KMS-11 (cell line): ENCODE results near the gene CRACR2A.

Source experiments
- H2AFZ ChIP-seq: fragments of 200-600 bp; sonication (generic); 2 replicates; pipeline ENCODE4 v1.6.1; 2016; ENCODE audit warnings: antibody characterized with exemption, mixed run types, low read depth
- H3K27ac ChIP-seq: fragments of 200-600 bp; sonication (generic); 2 replicates; pipeline ENCODE4 v1.6.1; 2016; ENCODE audit warnings: mild to moderate bottlenecking, mixed run types
- H3K27me3 ChIP-seq: fragments of 200-600 bp; sonication (generic); 2 replicates; pipeline ENCODE4 v1.6.1; 2017; ENCODE audit warnings: mild to moderate bottlenecking, low read depth, mixed run types, moderate library complexity; ENCODE audit not compliant: insufficient read depth
- H3K36me3 ChIP-seq: fragments of 200-600 bp; sonication (generic); 2 replicates; pipeline ENCODE4 v1.6.1; 2017; ENCODE audit warnings: mild to moderate bottlenecking, mixed run types; ENCODE audit not compliant: insufficient read depth
- H3K4me1 ChIP-seq: fragments of 200-600 bp; sonication (generic); 2 replicates; pipeline ENCODE4 v1.6.1; 2016; ENCODE audit warnings: mild to moderate bottlenecking, low read depth, mixed run types; ENCODE audit not compliant: poor library complexity, severe bottlenecking
- H3K4me2 ChIP-seq: fragments of 200-600 bp; sonication (generic); 2 replicates; pipeline ENCODE4 v1.7.0; 2016; ENCODE audit warnings: mild to moderate bottlenecking, mixed run types
- H3K4me3 ChIP-seq: fragments of 200-600 bp; sonication (generic); IDR thresholded peaks from 2 replicates; pipeline ENCODE4 v1.6.1; 2017; ENCODE audit warnings: low read depth, low read length, mixed read lengths; ENCODE audit not compliant: insufficient read depth
- H3K79me2 ChIP-seq: fragments of 200-600 bp; sonication (generic); 2 replicates; pipeline ENCODE4 v1.6.1; 2016; ENCODE audit warnings: low read depth, mixed run types; ENCODE audit not compliant: insufficient read depth
- H3K9ac ChIP-seq: fragments of 200-600 bp; sonication (generic); 2 replicates; pipeline ENCODE4 v1.6.1; 2016; ENCODE audit warnings: mild to moderate bottlenecking, mixed run types
- H4K20me1 ChIP-seq: fragments of 200-600 bp; sonication (generic); 2 replicates; pipeline ENCODE4 v1.6.1; 2016; ENCODE audit warnings: mild to moderate bottlenecking, mixed run types; ENCODE audit not compliant: insufficient read depth
- TF ChIP-seq, protein P1 (sequence below): fragments of 200-600 bp; sonication (generic); conservative IDR thresholded peaks from 2 replicates; pipeline ENCODE4 v1.6.1; 2017; ENCODE audit warnings: low read depth, mild to moderate bottlenecking, antibody characterized with exemption, low read length, moderate library complexity, mixed read lengths

CRACR2A gene

DNA sequence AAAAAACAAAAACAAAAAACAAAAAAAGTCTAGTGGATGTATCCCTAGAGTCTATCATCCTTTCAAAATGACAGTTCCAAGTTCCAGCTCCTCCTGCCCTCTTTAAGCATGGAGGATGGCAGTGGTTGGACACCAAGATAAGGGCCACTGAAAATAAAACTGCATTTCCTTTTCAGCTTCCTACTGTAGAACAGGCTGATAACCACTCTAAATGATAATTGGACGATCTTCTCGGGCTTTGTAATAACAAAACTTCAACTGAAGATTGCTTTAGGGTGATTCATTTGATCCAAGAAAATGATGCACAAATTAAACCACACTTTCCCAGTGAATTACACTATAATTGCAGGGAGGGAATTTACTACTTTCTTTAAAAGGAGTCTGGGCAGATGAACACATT is 42.2 kb upstream of the CRACR2A start:
- Histone ChIP-seq H3K4me3 (no peak overlapping the region), H3K9ac (no peak overlapping the region), H3K36me3 (no peaks in the 10 kb centered on the region), H3K4me2 (no peak overlapping the region), H3K27me3 (no peaks in the 10 kb centered on the region), H3K79me2 (no peaks in the 10 kb centered on the region), H3K4me1 (no peaks in the 10 kb centered on the region), H2AFZ (no peak overlapping the region), H3K27ac (no peak overlapping the region), H4K20me1 (no peaks in the 10 kb centered on the region)
- TF ChIP-seq, protein P1, sequence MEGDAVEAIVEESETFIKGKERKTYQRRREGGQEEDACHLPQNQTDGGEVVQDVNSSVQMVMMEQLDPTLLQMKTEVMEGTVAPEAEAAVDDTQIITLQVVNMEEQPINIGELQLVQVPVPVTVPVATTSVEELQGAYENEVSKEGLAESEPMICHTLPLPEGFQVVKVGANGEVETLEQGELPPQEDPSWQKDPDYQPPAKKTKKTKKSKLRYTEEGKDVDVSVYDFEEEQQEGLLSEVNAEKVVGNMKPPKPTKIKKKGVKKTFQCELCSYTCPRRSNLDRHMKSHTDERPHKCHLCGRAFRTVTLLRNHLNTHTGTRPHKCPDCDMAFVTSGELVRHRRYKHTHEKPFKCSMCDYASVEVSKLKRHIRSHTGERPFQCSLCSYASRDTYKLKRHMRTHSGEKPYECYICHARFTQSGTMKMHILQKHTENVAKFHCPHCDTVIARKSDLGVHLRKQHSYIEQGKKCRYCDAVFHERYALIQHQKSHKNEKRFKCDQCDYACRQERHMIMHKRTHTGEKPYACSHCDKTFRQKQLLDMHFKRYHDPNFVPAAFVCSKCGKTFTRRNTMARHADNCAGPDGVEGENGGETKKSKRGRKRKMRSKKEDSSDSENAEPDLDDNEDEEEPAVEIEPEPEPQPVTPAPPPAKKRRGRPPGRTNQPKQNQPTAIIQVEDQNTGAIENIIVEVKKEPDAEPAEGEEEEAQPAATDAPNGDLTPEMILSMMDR: no peak

DNA sequence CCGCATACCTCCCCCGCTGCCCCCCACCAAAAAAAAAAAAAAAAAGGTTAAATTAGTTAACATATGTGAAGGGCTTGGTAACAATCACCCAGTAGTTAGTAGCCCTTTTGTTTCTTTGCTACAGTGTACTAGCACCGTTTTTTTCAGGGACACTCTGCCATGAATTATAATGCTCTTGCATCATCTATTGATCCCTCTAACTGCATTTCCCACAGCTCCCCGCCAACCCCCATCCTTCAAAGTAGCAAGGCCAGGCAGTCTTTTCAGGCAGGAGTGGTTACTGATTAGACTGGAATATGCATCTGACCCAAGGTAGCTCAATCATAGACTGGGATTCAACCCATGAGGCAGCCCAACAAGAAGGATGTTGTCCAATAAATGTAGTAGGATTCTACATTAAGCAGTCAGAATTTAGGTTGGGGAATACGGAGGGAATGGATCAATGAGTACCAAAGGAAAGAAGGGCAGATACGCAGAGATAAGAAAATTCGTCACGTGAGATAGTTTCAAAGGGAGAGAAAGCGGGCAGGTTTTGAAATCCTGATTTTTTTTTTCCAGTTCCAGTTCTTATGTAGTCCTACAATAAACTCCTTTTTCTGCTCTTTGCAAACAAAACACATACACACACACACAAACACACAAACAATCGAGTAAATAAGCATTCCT is 39.8 kb upstream of the CRACR2A start:
- Histone ChIP-seq H3K4me2 (no peak overlapping the region), H3K79me2 (no peaks in the 10 kb centered on the region), H3K4me1 (no peaks in the 10 kb centered on the region), H4K20me1 (no peaks in the 10 kb centered on the region), H3K27me3 (no peaks in the 10 kb centered on the region), H3K9ac (no peak overlapping the region), H3K36me3 (no peaks in the 10 kb centered on the region), H2AFZ (no peak overlapping the region), H3K27ac (no peak overlapping the region), H3K4me3 (no peak overlapping the region)
- TF ChIP-seq, protein P1: no peak

DNA sequence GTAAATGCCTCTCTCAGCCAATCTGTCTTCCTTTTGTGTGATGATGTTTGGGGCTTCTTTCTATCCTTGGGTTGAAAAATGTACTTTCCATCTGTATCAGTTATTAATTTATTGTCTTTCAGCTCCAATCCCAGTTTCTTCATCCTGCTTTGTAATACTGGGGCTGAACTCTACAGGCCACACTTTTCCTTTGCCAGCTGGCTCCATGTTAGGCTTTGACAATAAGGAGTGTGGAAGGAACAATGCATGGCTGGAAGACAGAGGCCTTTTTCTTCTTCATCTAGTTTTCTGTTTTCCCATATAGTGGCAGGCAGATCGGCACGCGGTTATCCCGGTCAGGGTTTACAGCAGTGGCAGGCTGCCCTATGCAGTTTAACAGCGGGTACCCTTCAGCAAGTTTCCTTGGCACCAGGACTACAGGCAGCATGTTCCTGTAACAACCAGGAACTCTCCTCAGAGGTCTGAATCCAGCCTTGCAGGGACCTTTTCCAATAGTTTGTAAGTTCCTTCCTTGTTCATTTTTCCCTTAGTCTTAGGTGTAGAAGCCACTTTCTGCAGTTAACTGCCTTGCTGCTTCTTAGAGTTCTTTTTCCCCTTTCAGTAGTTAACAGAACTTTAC is 38.5 kb upstream of the CRACR2A start:
- H3K4me2 ChIP-seq: no peak overlapping the region
- no peaks in the 10 kb centered on the region for H3K79me2 ChIP-seq
- no peaks in the 10 kb centered on the region for H4K20me1 ChIP-seq
- H3K4me3 ChIP-seq: no peak overlapping the region
- TF ChIP-seq, protein P1: no peak
- no peaks in the 10 kb centered on the region for H3K4me1 ChIP-seq
- no peak overlapping the region for H3K27ac ChIP-seq
- no peaks in the 10 kb centered on the region for H3K27me3 ChIP-seq
- no peak overlapping the region for H3K9ac ChIP-seq
- H3K36me3 ChIP-seq: no peaks in the 10 kb centered on the region
- H2AFZ ChIP-seq: no peak overlapping the region

DNA sequence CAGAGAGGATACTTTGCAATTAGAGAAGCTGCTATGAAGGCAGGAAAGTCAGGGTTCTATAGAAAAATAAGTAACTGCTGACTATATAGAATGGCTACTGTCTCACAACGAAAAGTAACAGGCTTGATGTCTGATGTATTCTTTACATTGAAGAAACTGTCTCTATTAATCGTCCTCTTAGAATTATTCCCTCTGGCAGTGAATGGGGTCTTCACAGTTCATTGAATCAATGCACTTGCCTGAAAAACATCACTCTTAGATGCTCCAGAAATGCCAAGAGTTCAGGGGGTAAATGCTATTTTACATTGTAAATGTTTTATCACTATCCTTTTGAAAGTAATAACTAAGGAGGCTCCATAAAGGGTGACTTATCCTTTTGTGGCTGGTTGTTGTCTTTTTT is 37.7 kb upstream of the CRACR2A start:
- TF ChIP-seq, protein P1: no peak
- Histone ChIP-seq H3K4me2 (no peak overlapping the region), H3K9ac (no peak overlapping the region), H3K27me3 (no peaks in the 10 kb centered on the region), H3K36me3 (no peaks in the 10 kb centered on the region), H3K27ac (no peak overlapping the region), H3K4me3 (no peak overlapping the region), H2AFZ (no peak overlapping the region), H3K79me2 (no peaks in the 10 kb centered on the region), H4K20me1 (no peaks in the 10 kb centered on the region), H3K4me1 (no peaks in the 10 kb centered on the region)
